GM23338 (cell line): Measurements from ENCODE around the gene C22orf39. TPM values are rescaled to one million over a fixed set of nuclear protein-coding genes. Genes with fewer than 3 reads are reported as not detected.

Source experiments
- ATAC-seq: fragments of 200-7000 bp; cut with Tn5 transposase; 3 replicates; pipeline ENCODE4 v1.9.1; 2020
- DNase-seq: peaks from one replicate; pipeline ENCODE4 v3.0.0-alpha.2; 2015; ENCODE audit warnings: low spot score
- H2AFZ ChIP-seq: fragments of 200-600 bp; sonication (generic); 2 replicates; pipeline ENCODE4 v1.8.0; 2016; ENCODE audit warnings: antibody characterized with exemption, mild to moderate bottlenecking, moderate library complexity
- H3F3A ChIP-seq: fragments of 200-600 bp; sonication (generic); replicated peaks from 2 replicates; pipeline ENCODE4 v1.8.0; 2017; ENCODE audit warnings: antibody characterized with exemption, mixed run types, low read depth
- H3K27ac ChIP-seq: fragments of 200-600 bp; sonication (generic); 2 replicates; pipeline ENCODE4 v1.6.1; 2016; ENCODE audit warnings: low read depth
- H3K27me3 ChIP-seq: fragments of 200-600 bp; sonication (generic); 2 replicates; pipeline ENCODE4 v1.8.0; 2016; ENCODE audit warnings: mild to moderate bottlenecking, mixed run types, moderate library complexity; ENCODE audit not compliant: insufficient read depth
- H3K36me3 ChIP-seq: fragments of 200-600 bp; sonication (generic); 2 replicates; pipeline ENCODE4 v1.8.0; 2016; ENCODE audit warnings: mild to moderate bottlenecking; ENCODE audit not compliant: insufficient read depth
- H3K4me1 ChIP-seq: fragments of 200-600 bp; sonication (generic); 2 replicates; pipeline ENCODE4 v1.8.0; 2016; ENCODE audit warnings: mild to moderate bottlenecking, moderate library complexity; ENCODE audit not compliant: insufficient read depth
- H3K4me2 ChIP-seq: fragments of 200-600 bp; sonication (generic); 2 replicates; pipeline ENCODE4 v1.7.1; 2017; ENCODE audit warnings: mixed run types
- H3K4me3 ChIP-seq: fragments of 200-600 bp; sonication (generic); 2 replicates; pipeline ENCODE4 v1.6.1; 2016; ENCODE audit warnings: mixed run types
- H3K79me2 ChIP-seq: fragments of 200-600 bp; sonication (generic); replicated peaks from 2 replicates; pipeline ENCODE4 v1.8.0; 2017; ENCODE audit warnings: mild to moderate bottlenecking; ENCODE audit not compliant: insufficient read depth
- H3K9me2 ChIP-seq: fragments of 200-600 bp; sonication (generic); 2 replicates; pipeline ENCODE4 v1.8.0; 2017; ENCODE audit not compliant: insufficient read depth
- H4K20me1 ChIP-seq: fragments of 200-600 bp; sonication (generic); replicated peaks from 2 replicates; pipeline ENCODE4 v1.8.0; 2017; ENCODE audit warnings: mild to moderate bottlenecking; ENCODE audit not compliant: insufficient read depth
- H3K27ac Mint-ChIP-seq: 2 replicates; pipeline ENCODE4 v1.8.0; 2020; ENCODE audit warnings: inconsistent platforms, mild to moderate bottlenecking, moderate library complexity, mixed read lengths
- H3K27me3 Mint-ChIP-seq: 3 replicates; pipeline ENCODE4 v1.8.0; 2022; ENCODE audit warnings: low read depth, mild to moderate bottlenecking, moderate library complexity, mixed read lengths, inconsistent platforms; ENCODE audit not compliant: insufficient read depth, poor library complexity
- H3K36me3 Mint-ChIP-seq: 3 replicates; pipeline ENCODE4 v1.8.0; 2021; ENCODE audit warnings: low read depth, mild to moderate bottlenecking, inconsistent platforms, moderate library complexity, mixed read lengths
- H3K4me1 Mint-ChIP-seq: 3 replicates; pipeline ENCODE4 v1.8.0; 2020; ENCODE audit warnings: mild to moderate bottlenecking, inconsistent platforms, mixed read lengths
- H3K4me3 Mint-ChIP-seq: 3 replicates; pipeline ENCODE4 v1.8.0; 2021; ENCODE audit warnings: moderate library complexity, mild to moderate bottlenecking, inconsistent platforms, mixed read lengths
- H3K9me3 Mint-ChIP-seq: 3 replicates; pipeline ENCODE4 v1.8.0; 2020; ENCODE audit warnings: moderate library complexity, mild to moderate bottlenecking, inconsistent platforms, mixed read lengths
- CTCF ChIP-seq, 2 experiments: fragments of 200-600 bp in 1 of 2; sonication (generic) in 1 of 2; conservative IDR thresholded peaks; 2 replicates each; pipeline versions ENCODE4 v1.5.1 to v1.6.1; 2016 to 2017; ENCODE audit warnings: antibody characterized with exemption in 2 of 2, low read depth in 2 of 2, mild to moderate bottlenecking in 2 of 2, moderate library complexity in 1 of 2
- ETS1 ChIP-seq: IDR thresholded peaks from 2 replicates; pipeline ENCODE4 v1.6.1; 2016; ENCODE audit warnings: antibody characterized with exemption
- EZH2 ChIP-seq: fragments of 200-600 bp; sonication (generic); IDR thresholded peaks from one replicate; pipeline ENCODE4 v1.8.0; 2017; ENCODE audit warnings: antibody characterized with exemption, mild to moderate bottlenecking, low read depth; ENCODE audit not compliant: unreplicated experiment
- EZH2phosphoT487 ChIP-seq: fragments of 200-600 bp; sonication (generic); IDR thresholded peaks from one replicate; pipeline ENCODE4 v1.8.1; 2018; ENCODE audit warnings: antibody characterized with exemption; ENCODE audit not compliant: unreplicated experiment
- JUNB ChIP-seq: IDR thresholded peaks from one replicate; pipeline ENCODE4 v1.6.1; 2016; ENCODE audit warnings: antibody characterized with exemption; ENCODE audit not compliant: unreplicated experiment
- NANOG ChIP-seq: IDR thresholded peaks from 2 replicates; pipeline ENCODE4 v1.6.1; 2016; ENCODE audit warnings: antibody characterized with exemption, borderline replicate concordance
- POLR2AphosphoS5 ChIP-seq: IDR thresholded peaks from 2 replicates; pipeline ENCODE4 v1.6.1; 2016; ENCODE audit warnings: antibody characterized with exemption, low read depth
- STAT1 ChIP-seq: IDR thresholded peaks from one replicate; pipeline ENCODE4 v1.6.1; 2016; ENCODE audit warnings: antibody characterized with exemption; ENCODE audit not compliant: unreplicated experiment
- ZNF114 ChIP-seq: fragments of 250-450 bp; sonication (Bioruptor Pico); IDR thresholded peaks from 2 replicates; pipeline ENCODE4 v1.5.0; 2020; ENCODE audit warnings: mild to moderate bottlenecking, moderate library complexity
- ZNF331 ChIP-seq: fragments of 250-450 bp; sonication (Bioruptor Pico); IDR thresholded peaks from 2 replicates; pipeline ENCODE4 v1.5.0; 2020; ENCODE audit warnings: low read depth, mild to moderate bottlenecking, moderate library complexity
- ZNF462 ChIP-seq: fragments of 250-450 bp; sonication (Bioruptor Pico); IDR thresholded peaks from 2 replicates; pipeline ENCODE4 v1.5.0; 2020; ENCODE audit warnings: mild to moderate bottlenecking, moderate library complexity
- polyA plus RNA-seq: library from polyadenylated mRNA; unstranded; fragments of >200 nt; fragmentation: Nextera tagmentation; extraction: Ambion mirVana; gene quantifications from 2 replicates; pipeline ENCODE4 v1.2.1, GENCODE V29; 2016
- total RNA-seq: library from RNA; depleted of rRNA; stranded (reverse); fragments of >200 nt; shearing (Covaris generic); gene quantifications from 2 replicates; pipeline ENCODE4 v1.2.3, GENCODE V29; 2014

Gene C22orf39
- total and polyA plus RNA-seq, 2 experiments from 2014 or later: 37.4 to 40.2 TPM

- Histone ChIP-seq H3K79me2 (peaks cover 59% of the 10 kb centered on the region), H4K20me1 (peaks cover 37% of the 10 kb centered on the region), H3K4me2 (peak overlapping the region; percentile 98), H3K27ac (peak overlapping the region; percentile 77; the same call in 1 of the 2 replicates), H3K4me3 (peak overlapping the region; percentile 55), H3K36me3 (peaks cover 12% of the 10 kb centered on the region), H3K9me2 (no peaks in the 10 kb centered on the region), H2AFZ (0 out of 2 replicates have a peak overlapping the region, but pooled peaks have one; percentile 44), H3F3A (no peaks in the 10 kb centered on the region), H3K4me1 (peaks cover 13% of the 10 kb centered on the region), H3K27me3 (no peaks in the 10 kb centered on the region)
- no peaks in the 10 kb centered on the region for H3K9me3 Mint-ChIP-seq
- H3K36me3 Mint-ChIP-seq: peaks cover 20% of the 10 kb centered on the region; the same call in 2 of the 3 replicates
- peaks cover 17% of the 10 kb centered on the region for H3K4me1 Mint-ChIP-seq
- TF ChIP-seq NANOG (no peak), ZNF331 (no peak)
- no peak for DNase-seq
- peaks cover 3% of the 10 kb centered on the region for H3K27me3 Mint-ChIP-seq
- ATAC-seq: no peak
- peak overlapping the region; percentile 86 for H3K27ac Mint-ChIP-seq
- peak overlapping the region; percentile 97 for H3K4me3 Mint-ChIP-seq
Measured at GRCh38 chr22:19478045-19478900, 30.8 kb upstream of the C22orf39 start.

GRCh38 chr22:19477321-19478044 lies 30.0 kb upstream of the C22orf39 start:
- no peak overlapping the region for H3K27ac Mint-ChIP-seq
- peak overlapping the region; percentile 97 for H3K4me3 Mint-ChIP-seq
- H3K27me3 Mint-ChIP-seq: peaks cover 3% of the 10 kb centered on the region
- H2AFZ ChIP-seq: no peak overlapping the region
- H3K79me2 ChIP-seq: peaks cover 63% of the 10 kb centered on the region
- 0 out of 2 replicates have a peak, but pooled peaks cover 7% of the 10 kb centered on the region for H3K36me3 ChIP-seq
- DNase-seq: no peak
- peak overlapping the region; percentile 98 for H3K4me2 ChIP-seq
- no peaks in the 10 kb centered on the region for H3K27me3 ChIP-seq
- no peaks in the 10 kb centered on the region for H3K9me2 ChIP-seq
- H3K36me3 Mint-ChIP-seq: peaks cover 21% of the 10 kb centered on the region
- no peaks in the 10 kb centered on the region for H3F3A ChIP-seq
- H3K9me3 Mint-ChIP-seq: no peaks in the 10 kb centered on the region
- no peak overlapping the region for H3K27ac ChIP-seq
- peaks cover 41% of the 10 kb centered on the region for H4K20me1 ChIP-seq
- peaks cover 13% of the 10 kb centered on the region for H3K4me1 ChIP-seq
- no peak for ATAC-seq
- peak overlapping the region; percentile 55 for H3K4me3 ChIP-seq
- peaks cover 17% of the 10 kb centered on the region for H3K4me1 Mint-ChIP-seq
- TF ChIP-seq ETS1 (no peak), ZNF114 (CRISPR knock-in tag) (no peak), STAT1 (no peak), ZNF331 (no peak), EZH2phosphoT487 (no peak), ZNF462 (no peak), CTCF (conservative IDR thresholded peaks at IDR 0.05; ENCODE audit: low read depth in 2 of 2) (no peak), POLR2AphosphoS5 (no peak), EZH2 (no peak), JUNB (no peak)
